Keratinocyte (primary cell): ENCODE measurements around the gene MRPL27. TPM values are rescaled to one million over a fixed set of nuclear protein-coding genes. Genes with fewer than 3 reads are reported as not detected.

Experiments
- DNase-seq: peaks from one replicate; pipeline ENCODE4 v3.0.0-alpha.2; 2011; ENCODE audit warnings: low read depth, missing footprints, low spot score
- FAIRE-seq: peaks from 2 replicates; lab custom pipeline; 2011; peaks lifted over from hg19 to GRCh38; lab: Jason Lieb, UNC
- H2AFZ ChIP-seq: 2 replicates; pipeline ENCODE4 v1.6.0; 2012; ENCODE audit warnings: low read length, control low read depth, inconsistent platforms; ENCODE audit not compliant: control insufficient read depth
- H3K27ac ChIP-seq: 2 replicates; pipeline ENCODE4 v1.5.1; 2011; ENCODE audit warnings: low read length; ENCODE audit not compliant: control insufficient read depth, insufficient read depth
- H3K27me3 ChIP-seq: 3 replicates; pipeline ENCODE4 v1.6.0; 2011; ENCODE audit warnings: low read length; ENCODE audit not compliant: control insufficient read depth, insufficient read depth; ENCODE audit errors: extremely low read depth
- H3K36me3 ChIP-seq, 2 experiments: 2 replicates in 1 of 2; 3 replicates in 1 of 2; pipeline ENCODE4 v1.5.1; 2011; ENCODE audit warnings: low read length in 2 of 2, mild to moderate bottlenecking in 1 of 2; ENCODE audit not compliant: control insufficient read depth in 2 of 2, insufficient read depth in 2 of 2; ENCODE audit errors: extremely low read depth in 1 of 2
- H3K4me1 ChIP-seq: 3 replicates; pipeline ENCODE4 v1.5.1; 2011; ENCODE audit warnings: low read length; ENCODE audit not compliant: control insufficient read depth, insufficient read depth; ENCODE audit errors: extremely low read depth
- H3K4me2 ChIP-seq: 3 replicates; pipeline ENCODE4 v1.6.0; 2011; ENCODE audit warnings: low read depth, low read length; ENCODE audit not compliant: control insufficient read depth, insufficient read depth; ENCODE audit errors: extremely low read depth
- H3K4me3 ChIP-seq, 3 experiments: fragments of 200-600 bp in 1 of 3; sonication (generic) in 1 of 3; 2 replicates in 2 of 3; 3 replicates in 1 of 3; pipeline ENCODE4 v1.5.1; 2011 to 2016; ENCODE audit warnings: low read length in 3 of 3, mild to moderate bottlenecking in 3 of 3, control low read depth in 2 of 3, inconsistent platforms in 1 of 3, low read depth in 1 of 3, mixed read lengths in 1 of 3, mixed run types in 1 of 3, moderate library complexity in 1 of 3; ENCODE audit not compliant: control insufficient read depth in 2 of 3, insufficient read depth in 2 of 3; ENCODE audit errors: extremely low read depth in 1 of 3
- H3K79me2 ChIP-seq: 2 replicates; pipeline ENCODE4 v1.6.0; 2012; ENCODE audit warnings: low read length; ENCODE audit not compliant: control insufficient read depth, insufficient read depth
- H3K9ac ChIP-seq: 3 replicates; pipeline ENCODE4 v1.6.0; 2011; ENCODE audit warnings: low read length; ENCODE audit not compliant: control insufficient read depth, insufficient read depth; ENCODE audit errors: extremely low read depth
- H3K9me1 ChIP-seq: 3 replicates; pipeline ENCODE4 v1.6.0; 2011; ENCODE audit warnings: low read length; ENCODE audit not compliant: control insufficient read depth, insufficient read depth; ENCODE audit errors: extremely low read depth
- H3K9me3 ChIP-seq: 2 replicates; pipeline ENCODE4 v1.5.1; 2012; ENCODE audit warnings: low read depth, low read length; ENCODE audit not compliant: control insufficient read depth
- H4K20me1 ChIP-seq: 3 replicates; pipeline ENCODE4 v1.6.0; 2011; ENCODE audit warnings: low read length; ENCODE audit not compliant: control insufficient read depth, insufficient read depth; ENCODE audit errors: extremely low read depth
- CTCF ChIP-seq, 3 experiments: IDR thresholded peaks in 1 of 3; conservative IDR thresholded peaks in 1 of 3; optimal IDR thresholded peaks in 1 of 3; 2 replicates in 2 of 3; 3 replicates in 1 of 3; pipeline versions ENCODE3 to v1.5.1; 2011; ENCODE audit warnings: low read length in 3 of 3, mild to moderate bottlenecking in 3 of 3, moderate library complexity in 2 of 3, control low read depth in 1 of 3, inconsistent platforms in 1 of 3; ENCODE audit not compliant: insufficient read depth in 2 of 3; ENCODE audit errors: extremely low read depth in 1 of 3
- EZH2 ChIP-seq: IDR thresholded peaks from one replicate; pipeline ENCODE4 v1.6.1; 2012; ENCODE audit warnings: inconsistent platforms, mild to moderate bottlenecking, low read length, moderate library complexity
- dilution Hi-C: fragments of 300-500 bp; cut with MboI; formaldehyde crosslinking; loops from one replicate; pipeline ENCODE4 v1.7.0; 2020; ENCODE audit warnings: low sequenced_read_pairs; ENCODE audit not compliant: extremely low pct_ligation_motif_present
- polyA plus RNA-seq, 5 experiments: library from polyadenylated mRNA; depleted of rRNA in 3 of 5; stranded (reverse) in 3 of 5; stranded (forward) in 1 of 5; unstranded in 1 of 5; fragments of >200 nt; gene quantifications; 1 replicate in 1 of 5; 2 replicates in 3 of 5; 3 replicates in 1 of 5; pipeline versions ENCODE4 v1.2.1 to v1.2.3, GENCODE V29; 2011 to 2012; ENCODE audit warnings: missing spikeins in 2 of 5, low read depth in 1 of 5, low replicate concordance in 1 of 5

The MRPL27 gene
- polyA plus RNA-seq, 1 donor (not counting 4 experiments of a cell fraction or from before 2014, with no cell fraction given), result 123 TPM

- dilution Hi-C loops, result no loop called here
- H3K9ac ChIP-seq, result no peak overlapping the region
- H3K36me3 ChIP-seq, result no peaks in the 10 kb centered on the region
- no peak overlapping the region for H3K4me3 ChIP-seq
- no peaks in the 10 kb centered on the region for H3K79me2 ChIP-seq
- H3K4me1 ChIP-seq, result peaks cover 28% of the 10 kb centered on the region
- TF ChIP-seq EZH2 (no peak), CTCF (optimal IDR thresholded peaks at IDR 0.05 in 1 of 3, IDR thresholded peaks at IDR 0.05 in 1 of 3, conservative IDR thresholded peaks at IDR 0.05 in 1 of 3; ENCODE audit: extremely low read depth in 1 of 3, insufficient read depth in 2 of 3, low read length in 3 of 3) (no peak)
- FAIRE-seq, result no peak
- no peaks in the 10 kb centered on the region for H3K9me3 ChIP-seq
- peaks cover 3% of the 10 kb centered on the region for H3K9me1 ChIP-seq
- H4K20me1 ChIP-seq, result no peaks in the 10 kb centered on the region
- no peaks in the 10 kb centered on the region for H3K27me3 ChIP-seq
- H3K27ac ChIP-seq, result no peak overlapping the region
- no peak for DNase-seq
- H3K4me2 ChIP-seq, result no peak overlapping the region
- no peak overlapping the region for H2AFZ ChIP-seq
Measured at GRCh38 chr17:50322271-50322670, 50.7 kb downstream of the MRPL27 start.

- Histone ChIP-seq H3K9me1 (peaks cover 3% of the 10 kb centered on the region), H3K4me3 (peak overlapping the region in 2 of 3 experiments; percentile 22 to 39), H3K27me3 (no peaks in the 10 kb centered on the region), H4K20me1 (no peaks in the 10 kb centered on the region), H3K9me3 (no peaks in the 10 kb centered on the region), H2AFZ (peak overlapping the region; percentile 87), H3K36me3 (no peaks in the 10 kb centered on the region), H3K4me1 (peaks cover 48% of the 10 kb centered on the region), H3K4me2 (peak overlapping the region; percentile 79), H3K27ac (peak overlapping the region; percentile 53), H3K9ac (peak overlapping the region; percentile 34), H3K79me2 (no peaks in the 10 kb centered on the region)
- no peak for DNase-seq
- FAIRE-seq, result no peak
- dilution Hi-C loops, result no loop called here
- TF ChIP-seq CTCF (optimal IDR thresholded peaks at IDR 0.05 in 1 of 3, IDR thresholded peaks at IDR 0.05 in 1 of 3, conservative IDR thresholded peaks at IDR 0.05 in 1 of 3; ENCODE audit: extremely low read depth in 1 of 3, insufficient read depth in 2 of 3, low read length in 3 of 3) (no peak), EZH2 (no peak)
Measured at GRCh38 chr17:50319306-50320004, 53.5 kb downstream of the MRPL27 start.
